ENCODE data around the gene CIRBP. TPM values are rescaled to one million over a fixed set of nuclear protein-coding genes. Genes with fewer than 3 reads are reported as not detected.

CIRBP gene
- total RNA-seq, 1 donor from 2014 or later = 256 TPM

DNA sequence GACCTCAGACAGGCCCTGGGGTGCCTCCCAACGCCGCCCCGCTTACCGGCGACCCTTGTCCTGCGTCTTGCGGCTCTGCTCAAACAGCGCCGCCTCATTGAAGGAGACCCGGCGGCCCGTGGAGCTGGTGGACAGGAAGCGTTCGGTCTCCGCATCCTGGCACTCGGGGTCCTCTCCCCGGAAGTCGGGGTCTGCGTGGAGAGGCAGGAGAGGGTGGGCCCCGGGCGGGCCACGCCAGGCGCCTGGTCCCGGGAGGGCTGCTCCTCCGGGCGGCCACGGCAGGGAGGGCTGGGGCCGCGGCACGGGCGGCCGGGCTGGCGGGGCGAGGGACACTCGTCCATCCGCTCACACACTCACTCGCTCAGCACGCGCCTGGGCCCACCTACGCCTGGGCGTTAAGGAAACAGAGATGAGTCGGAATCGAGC lies 34.2 kb upstream of the CIRBP start:
- Mint-ChIP-seq H3K9me3 (no peaks in the 10 kb centered on the region), H3K27ac (no peak overlapping the region), H3K36me3 (ENCODE audit: low read depth) (no peaks in the 10 kb centered on the region), H3K27me3 (ENCODE audit: insufficient read depth) (peaks cover 17% of the 10 kb centered on the region), H3K4me3 (no peak overlapping the region), H3K4me1 (ENCODE audit: low read depth) (peaks cover 13% of the 10 kb centered on the region)
- no peak for DNase-seq (ENCODE audit: low spot score)
- intact Hi-C loops (cut with micrococcal nuclease) = no loop called here

- H3K27me3 Mint-ChIP-seq (ENCODE audit: insufficient read depth) = peaks cover 17% of the 10 kb centered on the region
- intact Hi-C loops (cut with micrococcal nuclease) = no loop called here
- no peak overlapping the region for H3K4me3 Mint-ChIP-seq
- H3K9me3 Mint-ChIP-seq = no peaks in the 10 kb centered on the region
- peaks cover 14% of the 10 kb centered on the region for H3K4me1 Mint-ChIP-seq (ENCODE audit: low read depth)
- DNase-seq (ENCODE audit: low spot score) = no peak
- no peaks in the 10 kb centered on the region for H3K36me3 Mint-ChIP-seq (ENCODE audit: low read depth)
- H3K27ac Mint-ChIP-seq = no peak overlapping the region
Observed at GRCh38 chr19:1235625-1236538, 33.2 kb upstream of the CIRBP start.

GRCh38 chr19:1236576-1236975 lies 32.6 kb upstream of the CIRBP start:
- H3K4me1 Mint-ChIP-seq (ENCODE audit: low read depth) = peaks cover 21% of the 10 kb centered on the region
- no peak for DNase-seq (ENCODE audit: low spot score)

GRCh38 chr19:1237027-1237659 lies 32.0 kb upstream of the CIRBP start:
- Mint-ChIP-seq H3K4me3 (no peak overlapping the region), H3K9me3 (no peaks in the 10 kb centered on the region), H3K27ac (no peak overlapping the region), H3K4me1 (ENCODE audit: low read depth) (peaks cover 23% of the 10 kb centered on the region), H3K27me3 (ENCODE audit: insufficient read depth) (peaks cover 21% of the 10 kb centered on the region), H3K36me3 (ENCODE audit: low read depth) (no peaks in the 10 kb centered on the region)
- no peak for DNase-seq (ENCODE audit: low spot score)
- intact Hi-C loops (cut with micrococcal nuclease) = no loop called here

More at GRCh38 chr19:1236576-1236975, 32.6 kb upstream of the CIRBP start:
- no peaks in the 10 kb centered on the region for H3K9me3 Mint-ChIP-seq
- intact Hi-C loops (cut with micrococcal nuclease) = no loop called here
- no peaks in the 10 kb centered on the region for H3K36me3 Mint-ChIP-seq (ENCODE audit: low read depth)
- H3K4me3 Mint-ChIP-seq = no peak overlapping the region
- H3K27ac Mint-ChIP-seq = no peak overlapping the region
- H3K27me3 Mint-ChIP-seq (ENCODE audit: insufficient read depth) = peaks cover 21% of the 10 kb centered on the region

DNA sequence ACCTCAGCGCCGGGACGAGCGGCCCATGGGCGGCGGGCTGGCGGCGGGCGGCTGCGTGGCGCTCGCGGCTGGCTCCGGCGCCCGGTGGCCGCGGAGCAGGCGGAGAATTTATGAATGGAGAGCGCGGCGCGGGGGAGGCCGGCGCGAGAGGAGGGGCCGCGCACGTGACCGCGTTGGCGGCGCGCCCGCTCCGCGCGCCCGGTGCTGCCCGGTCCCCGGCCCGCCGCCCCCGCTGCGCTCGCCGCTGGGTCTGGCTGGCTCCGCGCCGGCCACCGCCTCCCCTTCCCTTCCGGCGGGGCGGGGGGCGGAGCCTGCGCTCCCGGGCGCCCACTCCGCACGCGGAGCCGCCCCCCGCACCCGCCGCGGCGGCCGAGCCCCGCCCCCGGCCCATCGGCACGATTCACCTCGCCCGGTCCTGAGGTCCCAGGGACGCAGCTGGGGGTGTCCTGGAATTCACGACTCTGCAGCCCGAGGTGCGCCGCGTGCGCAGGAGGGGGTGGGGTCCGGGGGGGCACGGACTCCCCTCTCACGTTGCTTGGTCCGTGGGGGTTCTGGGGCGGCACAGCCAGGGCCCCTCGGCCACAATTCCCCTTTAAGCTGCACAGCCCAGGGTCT lies 31.3 kb upstream of the CIRBP start, which contains the start of gene CBARP:
TSS of gene CBARP (minus strand) at position 252 of the 615 bp plus-strand sequence. CDS start 1,905 bp downstream, outside the sequence.
- Mint-ChIP-seq H3K4me1 (ENCODE audit: low read depth) (peaks cover 23% of the 10 kb centered on the region), H3K9me3 (no peaks in the 10 kb centered on the region), H3K27ac (peak within 1 kb of the TSS; percentile 70), H3K27me3 (ENCODE audit: insufficient read depth) (peaks cover 21% of the 10 kb centered on the region), H3K36me3 (ENCODE audit: low read depth) (no peaks in the 10 kb centered on the region), H3K4me3 (peak within 1 kb of the TSS; percentile 80)
- DNase-seq (ENCODE audit: low spot score) = no peak
- intact Hi-C loops (cut with micrococcal nuclease) = no loop called here

DNA sequence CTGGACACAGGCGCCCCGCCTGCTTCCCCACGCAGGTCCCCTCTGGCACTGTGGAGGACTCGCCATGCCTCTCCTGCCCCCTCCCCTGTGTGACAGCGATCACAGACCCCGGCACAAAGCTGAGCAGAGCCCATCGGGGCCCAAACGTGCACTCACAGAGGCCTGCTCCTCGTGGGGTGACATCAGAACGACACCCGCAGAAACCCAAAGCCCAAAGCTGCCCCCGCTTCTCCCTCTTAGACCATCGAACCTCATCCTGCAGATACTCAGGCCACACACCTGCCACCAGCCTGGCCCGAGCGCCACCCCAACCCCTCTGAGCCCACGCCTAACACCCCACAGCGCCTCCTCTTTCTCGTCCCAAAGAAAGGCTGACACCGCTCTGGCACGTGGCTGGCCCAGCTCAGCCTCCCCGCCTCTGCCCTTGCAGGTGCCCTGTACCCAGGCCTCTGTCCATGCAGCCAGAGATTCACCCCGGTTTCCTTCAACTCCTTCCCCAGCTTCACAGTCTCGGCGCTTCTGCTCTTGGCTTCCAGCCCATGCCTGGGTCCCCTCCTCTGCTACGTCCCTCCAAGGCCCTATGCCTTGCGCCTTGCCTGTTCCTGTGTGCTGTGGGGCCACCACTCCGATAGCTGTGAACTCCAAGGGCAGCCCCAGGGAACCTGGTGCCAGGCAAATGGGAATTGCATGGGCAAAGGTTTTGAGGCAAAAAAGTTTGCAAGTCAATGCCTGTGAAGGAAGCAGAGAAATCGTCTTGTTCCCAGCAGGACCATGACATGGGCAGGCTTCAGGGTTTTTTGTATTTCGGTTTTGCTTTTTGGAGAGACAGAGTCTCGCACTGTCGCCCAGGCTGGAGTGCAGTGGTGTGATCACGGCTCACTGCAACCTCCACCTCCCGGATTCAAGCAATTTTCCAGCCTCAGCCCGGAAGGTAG lies 30.5 kb upstream of the CIRBP start:
- H3K4me1 Mint-ChIP-seq (ENCODE audit: low read depth) = peaks cover 27% of the 10 kb centered on the region
- H3K4me3 Mint-ChIP-seq = peak overlapping the region; percentile 80
- H3K9me3 Mint-ChIP-seq = no peaks in the 10 kb centered on the region
- DNase-seq (ENCODE audit: low spot score) = no peak
- H3K27me3 Mint-ChIP-seq (ENCODE audit: insufficient read depth) = peaks cover 21% of the 10 kb centered on the region
- no peaks in the 10 kb centered on the region for H3K36me3 Mint-ChIP-seq (ENCODE audit: low read depth)
- peak overlapping the region; percentile 70 for H3K27ac Mint-ChIP-seq
- intact Hi-C loops (cut with micrococcal nuclease) = no loop called here

DNA sequence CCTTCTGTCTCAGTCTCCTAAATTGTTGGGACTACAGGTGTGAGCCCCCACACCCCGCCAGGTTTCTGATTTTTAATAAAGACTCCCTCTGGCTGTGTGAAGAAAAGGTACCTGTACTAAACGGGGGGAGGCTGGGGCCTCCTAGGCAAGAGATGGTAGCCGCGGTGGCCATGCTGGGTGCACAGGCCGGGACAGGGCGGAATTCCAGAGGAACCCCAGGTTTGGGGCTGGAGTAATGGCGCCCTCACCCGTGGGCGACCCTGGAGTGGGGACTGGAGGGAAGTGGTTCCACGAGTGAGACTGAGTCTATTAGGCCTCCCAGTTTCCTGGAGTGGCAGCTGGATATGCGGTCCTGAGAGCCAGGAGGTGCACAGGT lies 29.7 kb upstream of the CIRBP start:
- H3K27ac Mint-ChIP-seq = no peak overlapping the region
- no peaks in the 10 kb centered on the region for H3K36me3 Mint-ChIP-seq (ENCODE audit: low read depth)
- H3K4me3 Mint-ChIP-seq = peak overlapping the region; percentile 80
- peaks cover 27% of the 10 kb centered on the region for H3K4me1 Mint-ChIP-seq (ENCODE audit: low read depth)
- intact Hi-C loops (cut with micrococcal nuclease) = no loop called here
- no peaks in the 10 kb centered on the region for H3K9me3 Mint-ChIP-seq
- DNase-seq (ENCODE audit: low spot score) = no peak
- H3K27me3 Mint-ChIP-seq (ENCODE audit: insufficient read depth) = peaks cover 21% of the 10 kb centered on the region

GRCh38 chr19:1239796-1240737 lies 29.1 kb upstream of the CIRBP start:
- DNase-seq (ENCODE audit: low spot score) = peak; percentile 89
- H3K27me3 Mint-ChIP-seq (ENCODE audit: insufficient read depth) = peaks cover 19% of the 10 kb centered on the region
- no peaks in the 10 kb centered on the region for H3K36me3 Mint-ChIP-seq (ENCODE audit: low read depth)
- intact Hi-C loops (cut with micrococcal nuclease) = loop anchor here (1.0 to 10.0 kb wide), 5 partner anchors 48 to 555 kb away; partner anchors contain the start of genes GPX4, RNU6-2 and TMEM259
- peaks cover 27% of the 10 kb centered on the region for H3K4me1 Mint-ChIP-seq (ENCODE audit: low read depth)
- H3K9me3 Mint-ChIP-seq = no peaks in the 10 kb centered on the region
- peak overlapping the region; percentile 57 for H3K4me3 Mint-ChIP-seq
- H3K27ac Mint-ChIP-seq = no peak overlapping the region

GRCh38 chr19:1240925-1241324 lies 28.2 kb upstream of the CIRBP start:
- H3K36me3 Mint-ChIP-seq (ENCODE audit: low read depth) = no peaks in the 10 kb centered on the region
- H3K9me3 Mint-ChIP-seq = no peaks in the 10 kb centered on the region

GRCh38 chr19:1241417-1242095 lies 27.6 kb upstream of the CIRBP start, which contains the start of gene ATP5F1D:
TSS of gene ATP5F1D (plus strand) at chr19:1241751. CDS start at chr19:1241851, 100 bp downstream.
- Mint-ChIP-seq H3K27me3 (ENCODE audit: insufficient read depth) (peaks cover 16% of the 10 kb centered on the region), H3K9me3 (no peaks in the 10 kb centered on the region), H3K4me1 (ENCODE audit: low read depth) (peaks cover 27% of the 10 kb centered on the region), H3K36me3 (ENCODE audit: low read depth) (no peaks in the 10 kb centered on the region), H3K4me3 (peak within 1 kb of the TSS; percentile 91), H3K27ac (peak within 1 kb of the TSS; percentile 84)
- peak; percentile 91 for DNase-seq (ENCODE audit: low spot score)
- intact Hi-C loops (cut with micrococcal nuclease) = loop anchor here (1.0 to 10.0 kb wide), 7 partner anchors 8 to 557 kb away; partner anchors contain the start of genes GPX4 and STK11

More at GRCh38 chr19:1240925-1241324, 28.2 kb upstream of the CIRBP start:
- H3K27me3 Mint-ChIP-seq (ENCODE audit: insufficient read depth) = peaks cover 18% of the 10 kb centered on the region
- intact Hi-C loops (cut with micrococcal nuclease) = loop anchor here (1.0 to 10.0 kb wide), 8 partner anchors 8 to 556 kb away; partner anchors contain the start of genes GPX4, RNU6-2, STK11 and TMEM259
- H3K27ac Mint-ChIP-seq = peak overlapping the region; percentile 18
- DNase-seq (ENCODE audit: low spot score) = no peak
- peaks cover 27% of the 10 kb centered on the region for H3K4me1 Mint-ChIP-seq (ENCODE audit: low read depth)
- H3K4me3 Mint-ChIP-seq = peak overlapping the region; percentile 78

All from activated T-helper 1 cell treated with anti-CD3 and anti-CD28 coated beads, Interleukin-12 subunit alpha, Interleukin-12 subunit beta, Interleukin-2, Interleukin-4 antibody, amounts not matched to agents 30 ng/mL and 10 ng/mL and 1 ng/mL, durations not matched to agents 14 hours and 24 hours and 36 hours (primary cell).